ENCODE data around the gene RAB39B.
A peak's percentile ranks its signal among the peaks of the same experiment; 100 is the strongest.
"Not testable (repeated sequence)": the region's sequence is repeated elsewhere in the genome, so short reads cannot be mapped to it uniquely, and the experiment has no call there.

RAB39B gene

GRCh38 chrX:155246748-155247147, 17.5 kb downstream of the RAB39B start:
- no peaks in the 10 kb centered on the region for H3K9me3 ChIP-seq
- no peak overlapping the region for H3K27ac ChIP-seq
- no peak for TF ChIP-seq CTCF (IDR thresholded peaks at IDR 0.05)
- no peak overlapping the region for H3K4me3 ChIP-seq (ENCODE audit: low read depth in 1 of 2, low read length in 1 of 2)
- no peaks in the 10 kb centered on the region for H3K27me3 ChIP-seq
- peaks cover 21 to 22% of the 10 kb centered on the region in 2 experiments for H3K4me1 ChIP-seq (ENCODE audit: control insufficient read depth in 1 of 2, insufficient read depth in 1 of 2, low read depth in 1 of 2, low read length in 1 of 2)
- no peaks in the 10 kb centered on the region for H3K36me3 ChIP-seq

GRCh38 chrX:155242300-155242699, 22.0 kb downstream of the RAB39B start:
- peaks cover 5% of the 10 kb centered on the region for H3K36me3 ChIP-seq
- peak overlapping the region; percentile 12 to 35 for H3K4me3 ChIP-seq (ENCODE audit: low read depth in 1 of 2, low read length in 1 of 2)
- H3K4me1 ChIP-seq (ENCODE audit: control insufficient read depth in 1 of 2, insufficient read depth in 1 of 2, low read depth in 1 of 2, low read length in 1 of 2), result peaks cover 28 to 32% of the 10 kb centered on the region in 2 experiments
- no peaks in the 10 kb centered on the region for H3K9me3 ChIP-seq
- H3K27me3 ChIP-seq, result no peaks in the 10 kb centered on the region
- peak overlapping the region; percentile 89 for H3K27ac ChIP-seq
- no peak for TF ChIP-seq CTCF (IDR thresholded peaks at IDR 0.05)

DNA sequence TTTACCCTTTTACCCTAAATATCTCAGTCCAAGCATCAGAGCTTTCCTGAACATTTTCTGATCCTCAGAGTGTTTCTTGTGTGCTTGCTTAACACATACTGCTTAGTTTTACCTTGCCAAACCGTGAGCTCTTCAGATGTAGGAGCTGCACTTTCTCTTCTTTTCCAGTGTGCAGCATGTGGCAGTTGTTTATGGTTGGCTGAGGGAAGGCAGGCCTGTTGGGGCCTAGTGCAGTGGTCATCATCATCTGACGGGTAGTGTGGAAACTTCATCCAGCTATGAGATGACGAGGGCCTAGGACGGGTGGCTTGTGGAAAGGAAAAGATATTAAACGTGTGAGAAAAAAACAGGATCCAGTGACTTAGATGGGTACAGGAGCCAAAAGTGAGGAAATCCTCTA, 26.6 kb downstream of the RAB39B start:
- Histone ChIP-seq H3K27ac (no peak overlapping the region), H3K36me3 (peaks cover 12% of the 10 kb centered on the region), H3K9me3 (no peaks in the 10 kb centered on the region), H3K4me3 (ENCODE audit: low read depth in 1 of 2, low read length in 1 of 2) (no peak overlapping the region), H3K27me3 (no peaks in the 10 kb centered on the region), H3K4me1 (ENCODE audit: control insufficient read depth in 1 of 2, insufficient read depth in 1 of 2, low read depth in 1 of 2, low read length in 1 of 2) (peaks cover 23 to 37% of the 10 kb centered on the region in 2 experiments)
- TF ChIP-seq CTCF (IDR thresholded peaks at IDR 0.05), result no peak

- Histone ChIP-seq H3K27me3 (no peaks in the 10 kb centered on the region), H3K9me3 (no peaks in the 10 kb centered on the region), H3K4me1 (ENCODE audit: control insufficient read depth in 1 of 2, insufficient read depth in 1 of 2, low read depth in 1 of 2, low read length in 1 of 2) (peaks cover 6 to 19% of the 10 kb centered on the region in 2 experiments), H3K4me3 (ENCODE audit: low read depth in 1 of 2, low read length in 1 of 2) (no peak overlapping the region), H3K27ac (peak overlapping the region; percentile 52), H3K36me3 (peaks cover 12% of the 10 kb centered on the region)
- TF ChIP-seq CTCF (IDR thresholded peaks at IDR 0.05), result no peak
These were observed 28.4 kb downstream of the RAB39B start for GRCh38 chrX:155235891-155236290.

DNA sequence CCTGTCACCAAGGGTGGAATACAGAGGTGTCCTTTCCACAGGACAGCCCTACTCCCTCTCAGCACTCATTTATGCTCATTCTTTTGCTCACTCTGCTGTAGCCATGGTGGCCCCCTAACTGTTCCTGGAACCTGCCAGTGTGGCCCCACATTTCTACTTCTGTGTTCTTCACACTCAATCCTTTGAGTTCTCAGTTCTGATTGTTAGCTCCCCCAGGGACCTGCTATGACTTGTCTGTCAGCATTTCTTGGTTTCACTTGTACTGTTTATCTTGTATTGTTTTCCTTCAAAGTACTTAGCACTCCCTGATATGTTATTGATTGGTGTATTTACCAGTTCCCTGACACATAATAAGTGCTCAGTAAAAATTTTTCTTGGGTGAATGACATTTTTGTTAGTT, 33.1 kb downstream of the RAB39B start:
- Histone ChIP-seq H3K9me3 (no peaks in the 10 kb centered on the region), H3K4me1 (ENCODE audit: control insufficient read depth in 1 of 2, insufficient read depth in 1 of 2, low read depth in 1 of 2, low read length in 1 of 2) (peaks cover 6 to 17% of the 10 kb centered on the region in 2 experiments), H3K4me3 (ENCODE audit: low read depth in 1 of 2, low read length in 1 of 2) (no peak overlapping the region), H3K36me3 (peaks cover 20% of the 10 kb centered on the region), H3K27me3 (no peaks in the 10 kb centered on the region), H3K27ac (peak overlapping the region; percentile 20)
- no peak for TF ChIP-seq CTCF (IDR thresholded peaks at IDR 0.05)

DNA sequence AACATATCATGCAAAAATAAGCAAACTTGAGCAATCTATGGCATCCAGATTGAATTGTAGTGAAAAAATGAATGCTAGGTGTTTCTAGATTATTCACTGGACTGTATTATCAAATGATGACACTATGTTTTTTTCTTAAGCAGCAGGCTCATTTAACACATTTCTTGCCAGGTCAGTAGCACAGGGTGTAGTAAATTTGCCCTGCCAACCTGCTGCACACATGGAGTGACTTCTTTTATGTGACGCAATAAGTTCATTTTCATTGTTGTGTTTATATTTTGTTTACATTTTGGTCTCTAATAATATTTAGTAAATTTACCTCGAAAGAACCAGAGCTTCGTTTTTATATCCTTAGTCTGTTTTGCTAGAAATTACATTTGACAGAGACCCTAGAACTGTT, 38.5 kb downstream of the RAB39B start:
- no peak overlapping the region for H3K27ac ChIP-seq
- no peak for TF ChIP-seq CTCF (IDR thresholded peaks at IDR 0.05)
- no peaks in the 10 kb centered on the region for H3K27me3 ChIP-seq
- H3K36me3 ChIP-seq, result peaks cover 31% of the 10 kb centered on the region
- no peaks in the 10 kb centered on the region for H3K9me3 ChIP-seq
- H3K4me3 ChIP-seq (ENCODE audit: low read depth in 1 of 2, low read length in 1 of 2), result no peak overlapping the region
- no peaks in the 10 kb centered on the region for H3K4me1 ChIP-seq (ENCODE audit: control insufficient read depth in 1 of 2, insufficient read depth in 1 of 2, low read depth in 1 of 2, low read length in 1 of 2)

GRCh38 chrX:155223746-155224145, 40.5 kb downstream of the RAB39B start:
- H3K36me3 ChIP-seq, result peaks cover 30% of the 10 kb centered on the region
- H3K9me3 ChIP-seq; H3K4me3 ChIP-seq (ENCODE audit: low read depth in 1 of 2, low read length in 1 of 2); H3K4me1 ChIP-seq (ENCODE audit: control insufficient read depth in 1 of 2, insufficient read depth in 1 of 2, low read depth in 1 of 2, low read length in 1 of 2); H3K27ac ChIP-seq; H3K27me3 ChIP-seq: not testable (repeated sequence)
